Endothelial cell of umbilical vein (primary cell): ENCODE data around the gene TGDS.

Source experiments
- CTCF ChIP-seq, 2 donors: IDR thresholded peaks; 1 replicate in 1 of 2; 2 replicates in 1 of 2; pipeline ENCODE4 v1.5.1; 2011; ENCODE audit warnings: low read length in 2 of 2, mild to moderate bottlenecking in 2 of 2, moderate library complexity in 2 of 2, control low read depth in 1 of 2, inconsistent platforms in 1 of 2, low read depth in 1 of 2; ENCODE audit not compliant: insufficient read depth in 1 of 2; ENCODE audit errors: extremely low read depth in 1 of 2
- POLR2A ChIP-seq: IDR thresholded peaks from 2 replicates; pipeline ENCODE4 v1.6.1; 2012; ENCODE audit warnings: low read depth, mild to moderate bottlenecking, control low read depth, low read length
- POLR2AphosphoS5 ChIP-seq: IDR thresholded peaks from 2 replicates; pipeline ENCODE4 v1.6.1; 2012; ENCODE audit warnings: low read depth, mild to moderate bottlenecking, control low read depth, low read length, moderate library complexity; ENCODE audit not compliant: insufficient read depth

- TF ChIP-seq CTCF (IDR thresholded peaks at IDR 0.05; ENCODE audit: extremely low read depth in 1 of 2, insufficient read depth in 1 of 2, low read depth in 1 of 2, low read length in 2 of 2) = no peak
- TF ChIP-seq POLR2A = no peak
- no peak for TF ChIP-seq POLR2AphosphoS5
Observed at GRCh38 chr13:94535775-94536174, 60.2 kb downstream of the TGDS start.
